ENCODE measurements around the gene BCAS4.

- TF ChIP-seq POLR2A (IDR thresholded peaks at IDR 0.05; ENCODE audit: low read depth, low read length) (no peak), POLR2AphosphoS5 (IDR thresholded peaks at IDR 0.05; ENCODE audit: low read depth, low read length) (no peak), POU2F2 (IDR thresholded peaks at IDR 0.05; ENCODE audit: low read depth, low read length) (no peak), TAF1 (IDR thresholded peaks at IDR 0.05; ENCODE audit: low read depth, low read length) (no peak), PAX5 (IDR thresholded peaks at IDR 0.05; ENCODE audit: insufficient read depth, low read length, severe bottlenecking) (no peak), SPI1 (IDR thresholded peaks at IDR 0.05; ENCODE audit: low read depth, low read length) (no peak)
Measured at GRCh38 chr20:50924261-50924920, 129.5 kb downstream of the BCAS4 start.
